Stomach (tissue), 9 donors: ENCODE measurements around the gene CNTN4. TPM values are rescaled to one million over a fixed set of nuclear protein-coding genes. Genes with fewer than 3 reads are reported as not detected.

Experiments
- DNase-seq, 2 donors: peaks; one replicate each; pipeline versions ENCODE4 v3.0.0 to v3.0.0-alpha.2; 2013 to 2019
- H3K27ac ChIP-seq, 5 donors: fragments of 200-600 bp in 4 of 5; sonication (generic) in 4 of 5; one replicate each; pipeline ENCODE4 v1.5.1; 2013 to 2019; ENCODE audit warnings: mild to moderate bottlenecking in 1 of 5, moderate library complexity in 1 of 5
- H3K27me3 ChIP-seq, 3 donors: fragments of 200-600 bp; sonication (generic); one replicate each; pipeline ENCODE4 v1.5.1; 2017 to 2019; ENCODE audit warnings: mixed run types in 1 of 3
- H3K36me3 ChIP-seq, 4 donors: fragments of 200-600 bp; sonication (generic); 1 replicate in 3 of 4; 2 replicates in 1 of 4; pipeline ENCODE4 v1.5.1; 2016 to 2019
- H3K4me1 ChIP-seq, 4 donors: fragments of 200-600 bp; sonication (generic); one replicate each; pipeline ENCODE4 v1.5.1; 2016 to 2019
- H3K4me3 ChIP-seq, 4 donors: fragments of 200-600 bp; sonication (generic) in 3 of 4; one replicate each; pipeline ENCODE4 v1.5.1; 2016 to 2019; ENCODE audit warnings: mild to moderate bottlenecking in 1 of 4
- H3K9me3 ChIP-seq, 4 donors: fragments of 200-600 bp; sonication (generic); one replicate each; pipeline ENCODE4 v1.5.1; 2016 to 2019
- CTCF ChIP-seq, 7 experiments: fragments of 450-650 bp in 4 of 7; fragments of 200-600 bp in 3 of 7; sonication (generic) in 3 of 7; IDR thresholded peaks; one replicate each; pipeline ENCODE4 v1.5.1; 2016 to 2019; ENCODE audit warnings: antibody characterized with exemption in 7 of 7, control low read depth in 2 of 7, mild to moderate bottlenecking in 1 of 7
- EP300 ChIP-seq: sonication (generic); formaldehyde crosslinking; IDR thresholded peaks from one replicate; pipeline ENCODE4 v1.6.1; 2017; ENCODE audit warnings: antibody characterized with exemption
- POLR2A ChIP-seq, 4 donors: fragments of 450-650 bp; IDR thresholded peaks; one replicate each; pipeline ENCODE4 v1.6.1; 2016; ENCODE audit warnings: antibody characterized with exemption in 4 of 4, control low read depth in 2 of 4, mild to moderate bottlenecking in 1 of 4, moderate library complexity in 1 of 4
- POLR2AphosphoS5 ChIP-seq, 3 donors: sonication (generic); formaldehyde crosslinking; IDR thresholded peaks; one replicate each; pipeline ENCODE4 v1.6.1; 2016; ENCODE audit warnings: antibody characterized with exemption in 3 of 3
- WGBS, 5 donors: extraction: QIAGEN DNeasy Blood & Tissue Kit in 3 of 5; methylation state at CpG; one replicate each; pipeline versions ENCODE4 v1.1.5 to v1.1.7; 2013 to 2018; 5-methylcytosine and 5-hydroxymethylcytosine counted together
- intact Hi-C: fragments of 100-400 bp; cut with DNase I; formaldehyde crosslinking; loops from one replicate; pipeline ENCODE4 v1.15.1; 2023; ENCODE audit warnings: low total_unique reads
- polyA plus RNA-seq, 3 donors: library from polyadenylated mRNA; stranded (reverse); fragments of 200-250 nt; gene quantifications; one replicate each; pipeline ENCODE4 v1.2.3, GENCODE V29; 2013
- total RNA-seq, 5 donors: library from RNA; depleted of rRNA; stranded (reverse); fragments of >200 nt; gene quantifications; one replicate each; pipeline versions ENCODE4 v1.1.0 to v1.2.3, GENCODE V29; 2014 to 2016
- donor health status: healthy with polysubstance abuse.
- donor health status: Bipolar disorder and iron deficiency.
- donor health status: healthy.

CNTN4 gene
- total and polyA plus RNA-seq, 8 donors, result 0.45 to 97.0 (median 5.6) TPM

GRCh38 chr3:2837910-2838309 is 739.2 kb downstream of the CNTN4 start:
- no peaks in the 10 kb centered on the region for H3K9me3 ChIP-seq
- H3K36me3 ChIP-seq, result no peaks in the 10 kb centered on the region
- intact Hi-C loops, result no loop called here
- 77 to 88% (median 84%) methylated on average over 4 of the region's 4 CpGs for WGBS, 5 donors
- H3K4me1 ChIP-seq, result no peaks in the 10 kb centered on the region
- no peaks in the 10 kb centered on the region for H3K27me3 ChIP-seq
- no peak for TF ChIP-seq POLR2A (IDR thresholded peaks at IDR 0.05)
- no peak for TF ChIP-seq EP300
- no peak for TF ChIP-seq CTCF (IDR thresholded peaks at IDR 0.05)
- TF ChIP-seq POLR2AphosphoS5 (IDR thresholded peaks at IDR 0.05), result no peak
- no peak for DNase-seq
- no peak overlapping the region for H3K4me3 ChIP-seq
- H3K27ac ChIP-seq, result no peak overlapping the region

- no peak for TF ChIP-seq CTCF (IDR thresholded peaks at IDR 0.05)
- no peak for TF ChIP-seq POLR2AphosphoS5 (IDR thresholded peaks at IDR 0.05)
- TF ChIP-seq POLR2A (IDR thresholded peaks at IDR 0.05), result no peak
- TF ChIP-seq EP300, result no peak
- DNase-seq, result no peak
- no peaks in the 10 kb centered on the region for H3K27me3 ChIP-seq
- H3K4me1 ChIP-seq, result no peaks in the 10 kb centered on the region
- WGBS, 5 donors, result 72 to 94% (median 89%) methylated on average over 6 of the region's 6 CpGs
- no peak overlapping the region for H3K27ac ChIP-seq
- intact Hi-C loops, result no loop called here
- no peak overlapping the region for H3K4me3 ChIP-seq
- H3K36me3 ChIP-seq, result no peaks in the 10 kb centered on the region
- no peaks in the 10 kb centered on the region for H3K9me3 ChIP-seq
Measured at GRCh38 chr3:2838546-2839157, 740.0 kb downstream of the CNTN4 start.

- H3K9me3 ChIP-seq, result no peaks in the 10 kb centered on the region
- H3K27me3 ChIP-seq, result no peaks in the 10 kb centered on the region
- no peak overlapping the region for H3K4me3 ChIP-seq
- no peaks in the 10 kb centered on the region for H3K4me1 ChIP-seq
- no peak for TF ChIP-seq CTCF (IDR thresholded peaks at IDR 0.05)
- TF ChIP-seq POLR2AphosphoS5 (IDR thresholded peaks at IDR 0.05), result no peak
- no peak for TF ChIP-seq EP300
- no peak for TF ChIP-seq POLR2A (IDR thresholded peaks at IDR 0.05)
- H3K36me3 ChIP-seq, result no peaks in the 10 kb centered on the region
- no peak overlapping the region for H3K27ac ChIP-seq
- 46 to 58% (median 55%) methylated on average over 3 of the region's 3 CpGs for WGBS, 5 donors
- intact Hi-C loops, result no loop called here
- DNase-seq, result peak in 1 of 2 donors; percentile 14
Measured at GRCh38 chr3:2839876-2840275, 741.2 kb downstream of the CNTN4 start.

- WGBS, 5 donors, result 41 to 56% (median 52%) methylated on average over 3 of the region's 3 CpGs
- no peaks in the 10 kb centered on the region for H3K9me3 ChIP-seq
- TF ChIP-seq CTCF (IDR thresholded peaks at IDR 0.05), result no peak
- no peak for TF ChIP-seq POLR2A (IDR thresholded peaks at IDR 0.05)
- no peak for TF ChIP-seq POLR2AphosphoS5 (IDR thresholded peaks at IDR 0.05)
- TF ChIP-seq EP300, result no peak
- H3K27me3 ChIP-seq, result no peaks in the 10 kb centered on the region
- no peak overlapping the region for H3K4me3 ChIP-seq
- H3K4me1 ChIP-seq, result no peaks in the 10 kb centered on the region
- no peaks in the 10 kb centered on the region for H3K36me3 ChIP-seq
- DNase-seq, result peak in 1 of 2 donors; percentile 12
- intact Hi-C loops, result no loop called here
- H3K27ac ChIP-seq, result no peak overlapping the region
Measured at GRCh38 chr3:2847062-2847841, 748.6 kb downstream of the CNTN4 start.
